Fibroblast of lung (primary cell): Measurements from ENCODE around the gene TIMP4.

Experiments
- CTCF ChIP-seq, 2 donors: IDR thresholded peaks in 1 of 2; conservative IDR thresholded peaks in 1 of 2; 1 replicate in 1 of 2; 2 replicates in 1 of 2; pipeline ENCODE4 v1.5.1; 2011 to 2012; ENCODE audit warnings: low read length in 2 of 2, control low read depth in 1 of 2, inconsistent platforms in 1 of 2, low read depth in 1 of 2, mild to moderate bottlenecking in 1 of 2
- EZH2 ChIP-seq: IDR thresholded peaks from 2 replicates; pipeline ENCODE4 v1.5.1; 2012; ENCODE audit warnings: low read length, control low read depth, mild to moderate bottlenecking; ENCODE audit errors: missing control alignments

- TF ChIP-seq CTCF (conservative IDR thresholded peaks at IDR 0.05 in 1 of 2, IDR thresholded peaks at IDR 0.05 in 1 of 2; ENCODE audit: low read depth in 1 of 2, low read length in 2 of 2): no peak
- no peak for TF ChIP-seq EZH2
Observed at GRCh38 chr3:12180218-12180617, 21.5 kb upstream of the TIMP4 start.
